Endothelial cell of umbilical vein (primary cell): ENCODE measurements around the gene KLHL18. TPM values are rescaled to one million over a fixed set of nuclear protein-coding genes. Genes with fewer than 3 reads are reported as not detected.

Experiments used
- BruUV-seq: library from RNA; stranded (reverse); fragments of 400-500 nt; replicated peaks from 2 replicates; lab custom pipeline; 2021; lab: Mats Ljungman, UMichigan
- CTCF ChIA-PET: fragments of 300-600, 350-600 bp; sonication (Branson Sonifier 250); formaldehyde crosslinking; loops from one replicate; lab custom pipeline; 2021; ENCODE audit warnings: antibody characterized with exemption, inconsistent platforms; lab: Charles Lee
- POLR2A ChIA-PET: fragments of 300-600, 350-600 bp; sonication (Branson Sonifier 250); formaldehyde crosslinking; loops from one replicate; lab custom pipeline; 2021; ENCODE audit warnings: antibody characterized with exemption, inconsistent platforms; lab: Charles Lee
- DNase-seq: peaks from one replicate; pipeline ENCODE4 v3.0.0-alpha.2; 2011; ENCODE audit warnings: low read depth, low spot score
- FAIRE-seq: peaks from 2 replicates; lab custom pipeline; 2011; peaks lifted over from hg19 to GRCh38; lab: Jason Lieb, UNC
- H2AFZ ChIP-seq: 2 replicates; pipeline ENCODE4 v1.6.0; 2012; ENCODE audit warnings: low read depth, low read length, control low read depth, inconsistent platforms
- H3K27ac ChIP-seq: 2 replicates; pipeline ENCODE4 v1.5.1; 2011; ENCODE audit warnings: low read depth, mild to moderate bottlenecking, control low read depth, low read length, moderate library complexity; ENCODE audit not compliant: insufficient read depth
- H3K27me3 ChIP-seq, 2 experiments: 2 replicates each; pipeline versions ENCODE4 v1.6.0 to v1.6.1; 2011; ENCODE audit warnings: low read length in 2 of 2, mixed read lengths in 1 of 2; ENCODE audit not compliant: control insufficient read depth in 2 of 2, insufficient read depth in 2 of 2
- H3K36me3 ChIP-seq, 2 experiments: 2 replicates in 1 of 2; 3 replicates in 1 of 2; pipeline ENCODE4 v1.5.1; 2011; ENCODE audit warnings: low read length in 2 of 2, mild to moderate bottlenecking in 1 of 2, moderate library complexity in 1 of 2; ENCODE audit not compliant: control insufficient read depth in 2 of 2, insufficient read depth in 2 of 2; ENCODE audit errors: extremely low read depth in 1 of 2
- H3K4me1 ChIP-seq: 3 replicates; pipeline ENCODE4 v1.5.1; 2011; ENCODE audit warnings: mild to moderate bottlenecking, low read length; ENCODE audit not compliant: control insufficient read depth, insufficient read depth; ENCODE audit errors: extremely low read depth
- H3K4me2 ChIP-seq: 2 replicates; pipeline ENCODE4 v1.6.1; 2011; ENCODE audit warnings: low read length, control low read depth, mixed read lengths; ENCODE audit not compliant: insufficient read depth
- H3K4me3 ChIP-seq, 3 experiments: fragments of 200-600 bp in 1 of 3; sonication (generic), shearing (Covaris generic) in 1 of 3; replicated peaks in 1 of 3; 2 replicates each; pipeline ENCODE4 v1.5.1; 2011 to 2016; ENCODE audit warnings: control low read depth in 3 of 3, low read length in 3 of 3, mild to moderate bottlenecking in 2 of 3, inconsistent platforms in 1 of 3, low read depth in 1 of 3, moderate library complexity in 1 of 3; ENCODE audit not compliant: insufficient read depth in 1 of 3
- H3K79me2 ChIP-seq: 2 replicates; pipeline ENCODE4 v1.6.0; 2012; ENCODE audit warnings: low read length, inconsistent platforms; ENCODE audit not compliant: control insufficient read depth, insufficient read depth
- H3K9ac ChIP-seq: replicated peaks from 2 replicates; pipeline ENCODE3; 2011; ENCODE audit warnings: low read length, control low read depth; ENCODE audit not compliant: insufficient read depth; ENCODE audit errors: extremely low read depth
- H3K9me1 ChIP-seq: replicated peaks from 3 replicates; pipeline ENCODE4 v1.6.0; 2011; ENCODE audit warnings: mild to moderate bottlenecking, low read length; ENCODE audit not compliant: control insufficient read depth, insufficient read depth; ENCODE audit errors: extremely low read depth
- H3K9me3 ChIP-seq: replicated peaks from 2 replicates; pipeline ENCODE4 v1.5.1; 2012; ENCODE audit warnings: low read length, inconsistent platforms; ENCODE audit not compliant: control insufficient read depth, insufficient read depth
- H4K20me1 ChIP-seq: replicated peaks from 2 replicates; pipeline ENCODE3; 2011; ENCODE audit warnings: mild to moderate bottlenecking, low read length; ENCODE audit not compliant: control insufficient read depth, insufficient read depth; ENCODE audit errors: extremely low read depth
- EZH2 ChIP-seq: IDR thresholded peaks from 2 replicates; pipeline ENCODE4 v1.6.1; 2012; ENCODE audit warnings: borderline replicate concordance, low read depth, mild to moderate bottlenecking, moderate library complexity, low read length, inconsistent platforms; ENCODE audit not compliant: severe bottlenecking
- FOS ChIP-seq: IDR thresholded peaks from 2 replicates; pipeline ENCODE4 v1.6.1; 2011; ENCODE audit warnings: mild to moderate bottlenecking, low read length, moderate library complexity, borderline replicate concordance; ENCODE audit not compliant: insufficient read depth
- GATA2 ChIP-seq: IDR thresholded peaks from 2 replicates; pipeline ENCODE4 v1.7.0; 2011; ENCODE audit warnings: low read depth, mild to moderate bottlenecking, moderate library complexity, mixed read lengths, low read length; ENCODE audit not compliant: insufficient read length, insufficient read depth
- JUN ChIP-seq: IDR thresholded peaks from 2 replicates; pipeline ENCODE4 v1.6.1; 2011; ENCODE audit warnings: borderline replicate concordance, low read depth; ENCODE audit not compliant: insufficient read length, insufficient read depth
- MYC ChIP-seq: IDR thresholded peaks from one replicate; pipeline ENCODE4 v1.6.1; 2011; ENCODE audit warnings: mild to moderate bottlenecking, low read depth, low read length
- POLR2A ChIP-seq: IDR thresholded peaks from 2 replicates; pipeline ENCODE4 v1.6.1; 2012; ENCODE audit warnings: low read depth, mild to moderate bottlenecking, control low read depth, low read length
- POLR2AphosphoS5 ChIP-seq: IDR thresholded peaks from 2 replicates; pipeline ENCODE4 v1.6.1; 2012; ENCODE audit warnings: low read depth, mild to moderate bottlenecking, control low read depth, low read length, moderate library complexity; ENCODE audit not compliant: insufficient read depth
- dilution Hi-C: fragments of 300-500 bp; cut with MboI; formaldehyde crosslinking; loops from one replicate; pipeline ENCODE4 v1.15.0; 2019; ENCODE audit warnings: low sequenced_read_pairs; ENCODE audit not compliant: extremely low pct_ligation_motif_present
- intact Hi-C: fragments of 100-400 bp; cut with micrococcal nuclease; formaldehyde crosslinking; loops from one replicate; pipeline ENCODE4 v1.10.0; 2022
- polyA plus RNA-seq, 4 experiments: library from polyadenylated mRNA; depleted of rRNA in 3 of 4; stranded (reverse) in 3 of 4; unstranded in 1 of 4; fragments of >200 nt; gene quantifications; 2 replicates each; pipeline versions ENCODE4 v1.2.1 to v1.2.3, GENCODE V29; 2011 to 2012; ENCODE audit warnings: missing spikeins in 1 of 4
- small RNA-seq: library from RNA; depleted of rRNA; stranded (forward); fragments of <200 nt; gene quantifications from one replicate; pipeline ENCODE3, GENCODE V24; 2012; ENCODE audit warnings: low replicate concordance, low read depth; ENCODE audit not compliant: insufficient read depth, insufficient read length
- total RNA-seq: library from RNA; stranded (reverse); gene quantifications from 2 replicates; pipeline ENCODE4 v1.2.3, GENCODE V29; 2021
- TF ChIP-seq, protein P1 (sequence below), 2 donors: IDR thresholded peaks; 1 replicate in 1 of 2; 2 replicates in 1 of 2; pipeline ENCODE4 v1.5.1; 2011; ENCODE audit warnings: low read length in 2 of 2, mild to moderate bottlenecking in 2 of 2, moderate library complexity in 2 of 2, control low read depth in 1 of 2, inconsistent platforms in 1 of 2, low read depth in 1 of 2; ENCODE audit not compliant: insufficient read depth in 1 of 2; ENCODE audit errors: extremely low read depth in 1 of 2
- TF ChIP-seq, protein P2 (sequence below): IDR thresholded peaks from 2 replicates; pipeline ENCODE4 v1.6.1; 2011; ENCODE audit not compliant: insufficient read depth, insufficient read length

Gene KLHL18
- total and polyA plus RNA-seq, 2 donors (not counting 3 experiments of a cell fraction or from before 2014, with no cell fraction given), result 43.4 to 58.1 TPM

DNA sequence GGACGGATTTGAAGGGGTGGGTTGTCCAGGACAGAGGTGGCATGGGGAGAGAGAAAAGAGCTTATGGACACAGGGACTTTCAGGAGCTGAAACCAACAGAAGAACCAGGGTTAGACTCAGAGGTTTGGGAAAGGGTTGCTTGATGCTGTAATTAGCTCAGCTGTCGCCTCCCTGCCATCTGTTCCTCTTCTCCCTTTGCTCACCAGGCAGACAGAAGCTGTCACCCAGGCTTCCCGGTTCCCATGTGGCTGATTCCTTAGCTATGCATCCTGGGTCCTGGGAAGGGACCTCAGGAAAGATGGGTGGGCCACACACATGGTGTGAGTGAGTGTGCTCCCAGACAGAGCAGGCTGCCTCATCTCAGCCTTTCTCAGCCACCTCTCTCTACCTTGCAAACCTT lies 112.1 kb downstream of the KLHL18 start:
- POLR2A ChIA-PET, result no interaction called here
- dilution Hi-C loops, result no loop called here
- H3K4me2 ChIP-seq, result peak overlapping the region; percentile 52

More for the DNA sequence above, 112.1 kb downstream of the KLHL18 start:
- FAIRE-seq, result peak; percentile 38
- no peak overlapping the region for H2AFZ ChIP-seq
- H3K79me2 ChIP-seq, result peaks cover 52% of the 10 kb centered on the region
- CTCF ChIA-PET, result interaction anchor here (0.8 to 1.8 kb wide), 5 partner anchors 14 to 71 kb away, joined by 3 to 5 read pairs (median 3); partner anchors contain the start of gene PTPN23
- no peaks in the 10 kb centered on the region for H4K20me1 ChIP-seq
- no TSS peak for BruUV-seq
- TF ChIP-seq, protein P1, sequence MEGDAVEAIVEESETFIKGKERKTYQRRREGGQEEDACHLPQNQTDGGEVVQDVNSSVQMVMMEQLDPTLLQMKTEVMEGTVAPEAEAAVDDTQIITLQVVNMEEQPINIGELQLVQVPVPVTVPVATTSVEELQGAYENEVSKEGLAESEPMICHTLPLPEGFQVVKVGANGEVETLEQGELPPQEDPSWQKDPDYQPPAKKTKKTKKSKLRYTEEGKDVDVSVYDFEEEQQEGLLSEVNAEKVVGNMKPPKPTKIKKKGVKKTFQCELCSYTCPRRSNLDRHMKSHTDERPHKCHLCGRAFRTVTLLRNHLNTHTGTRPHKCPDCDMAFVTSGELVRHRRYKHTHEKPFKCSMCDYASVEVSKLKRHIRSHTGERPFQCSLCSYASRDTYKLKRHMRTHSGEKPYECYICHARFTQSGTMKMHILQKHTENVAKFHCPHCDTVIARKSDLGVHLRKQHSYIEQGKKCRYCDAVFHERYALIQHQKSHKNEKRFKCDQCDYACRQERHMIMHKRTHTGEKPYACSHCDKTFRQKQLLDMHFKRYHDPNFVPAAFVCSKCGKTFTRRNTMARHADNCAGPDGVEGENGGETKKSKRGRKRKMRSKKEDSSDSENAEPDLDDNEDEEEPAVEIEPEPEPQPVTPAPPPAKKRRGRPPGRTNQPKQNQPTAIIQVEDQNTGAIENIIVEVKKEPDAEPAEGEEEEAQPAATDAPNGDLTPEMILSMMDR (IDR thresholded peaks at IDR 0.05; ENCODE audit: extremely low read depth in 1 of 2, insufficient read depth in 1 of 2, low read depth in 1 of 2, low read length in 2 of 2), result no peak
- TF ChIP-seq FOS, result no peak
- TF ChIP-seq JUN, result no peak
- no peak for TF ChIP-seq MYC
- TF ChIP-seq, protein P2, sequence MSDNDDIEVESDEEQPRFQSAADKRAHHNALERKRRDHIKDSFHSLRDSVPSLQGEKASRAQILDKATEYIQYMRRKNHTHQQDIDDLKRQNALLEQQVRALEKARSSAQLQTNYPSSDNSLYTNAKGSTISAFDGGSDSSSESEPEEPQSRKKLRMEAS, result no peak
- TF ChIP-seq GATA2, result no peak
- TF ChIP-seq POLR2AphosphoS5, result no peak
- no peak for TF ChIP-seq EZH2
- no peak for TF ChIP-seq POLR2A
- H3K27ac ChIP-seq, result peak overlapping the region; percentile 67
- H3K9me3 ChIP-seq, result no peaks in the 10 kb centered on the region
- peaks cover 24% of the 10 kb centered on the region for H3K4me1 ChIP-seq
- no peak overlapping the region for H3K9ac ChIP-seq
- H3K36me3 ChIP-seq, result peaks cover 0 to 5% of the 10 kb centered on the region in 2 experiments
- intact Hi-C loops, result loop anchor here (1.0 kb wide), 1 partner anchor 14 kb away; the partner anchor contains the start of gene PTPN23
- H3K4me3 ChIP-seq, result no peak overlapping the region
- DNase-seq, result no peak
- H3K27me3 ChIP-seq, result no peaks in the 10 kb centered on the region
- no peaks in the 10 kb centered on the region for H3K9me1 ChIP-seq

Small RNA genes within 50 kb of the gene (small RNA-seq; reads per million reads assigned to genes)
- not detected for gene SNORD13P3

Other genes starting within 250 kb of the KLHL18 start
- gene SETD2, start 118.8 kb upstream of the KLHL18 start, total RNA-seq, result 36.2 and 41.4 TPM in 2 replicates
- 12.3 and 13.7 TPM in 2 replicates for gene SETD2, start 118.8 kb upstream of the KLHL18 start, polyA plus RNA-seq
- gene KIF9, start 145 bp upstream of the KLHL18 start, total RNA-seq, result 20.7 and 22.4 TPM in 2 replicates
- 16.9 and 20.5 TPM in 2 replicates for gene KIF9, start 145 bp upstream of the KLHL18 start, polyA plus RNA-seq
- gene PTPN23, start 98.1 kb downstream of the KLHL18 start, total RNA-seq, result 57.4 and 63.5 TPM in 2 replicates
- gene PTPN23, start 98.1 kb downstream of the KLHL18 start, polyA plus RNA-seq, result 8.2 and 8.5 TPM in 2 replicates
- 53.6 and 59.0 TPM in 2 replicates for gene SCAP, start 193.0 kb downstream of the KLHL18 start, total RNA-seq
- 34.7 and 42.9 TPM in 2 replicates for gene SCAP, start 193.0 kb downstream of the KLHL18 start, polyA plus RNA-seq
- 48.1 and 48.4 TPM in 2 replicates for gene ELP6, start 230.8 kb downstream of the KLHL18 start, total RNA-seq
- gene ELP6, start 230.8 kb downstream of the KLHL18 start, polyA plus RNA-seq, result 69.3 and 91.0 TPM in 2 replicates